NCI-H82 (cell line): ENCODE data around the gene ITGAL.

Experiments
- DNase-seq: peaks from one replicate; lab custom pipeline; 2025; lab: John Stamatoyannopoulos, UW

ITGAL gene

DNA sequence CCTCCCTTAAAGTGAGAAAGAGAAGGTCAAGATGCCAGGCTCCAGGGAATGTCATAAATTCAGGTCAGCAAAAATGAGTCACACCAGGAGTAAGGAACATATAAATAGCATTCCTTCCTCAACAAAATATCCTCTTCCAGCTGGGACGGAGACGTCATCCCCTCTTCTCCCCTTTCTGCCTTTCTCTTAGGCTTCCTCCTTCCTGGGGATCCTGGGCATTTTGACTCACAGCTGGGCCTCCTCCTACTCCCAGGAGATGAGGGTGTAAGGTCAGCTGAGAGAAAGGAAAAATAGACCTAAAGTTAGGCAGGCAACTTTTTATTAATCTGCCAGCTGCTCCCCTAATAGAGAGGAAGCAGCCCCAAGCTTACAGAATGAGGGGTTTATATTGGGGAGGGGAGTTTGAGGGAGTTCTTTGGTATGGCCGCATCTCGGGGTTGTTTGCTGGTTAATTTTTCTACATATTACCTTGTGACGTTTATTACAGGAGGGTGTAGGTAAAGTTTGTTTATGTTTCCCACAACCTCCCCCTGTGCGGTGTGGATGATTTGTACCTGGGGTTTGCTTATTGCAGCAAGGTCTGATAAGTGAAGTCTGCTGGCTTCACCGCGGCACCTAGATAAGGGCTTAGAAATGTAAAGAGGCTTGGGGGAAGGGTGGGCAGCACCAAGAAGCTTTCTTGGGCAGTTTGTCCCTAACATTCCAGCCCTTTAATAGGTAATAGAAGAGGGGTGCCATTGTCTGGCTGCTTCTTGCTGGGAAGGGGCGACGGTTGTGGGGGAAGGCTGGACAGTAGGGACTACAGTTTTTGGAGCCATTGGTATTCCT lies 69.2 kb downstream of the ITGAL start:
- no peak for DNase-seq

DNA sequence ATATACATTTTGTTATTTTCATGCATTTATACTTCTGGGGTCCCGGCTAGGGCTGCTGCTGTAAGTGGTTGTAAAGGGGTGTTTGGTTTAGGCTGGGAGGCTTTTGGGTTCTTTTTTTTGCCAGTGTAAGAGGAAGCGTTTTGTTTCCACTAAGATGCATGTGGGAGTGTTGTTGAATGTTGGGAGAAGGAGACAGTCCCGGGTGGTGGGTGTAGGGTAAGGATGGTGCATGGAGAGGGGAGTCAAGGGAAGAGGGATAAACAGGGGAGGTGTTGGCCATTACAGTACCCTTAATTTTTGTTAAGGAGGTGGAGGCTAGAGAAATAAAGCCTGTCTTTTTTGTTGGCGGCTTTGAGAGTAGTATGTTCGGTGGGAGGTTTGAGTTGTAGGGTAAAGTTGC lies 70.5 kb downstream of the ITGAL start:
- no peak for DNase-seq

DNA sequence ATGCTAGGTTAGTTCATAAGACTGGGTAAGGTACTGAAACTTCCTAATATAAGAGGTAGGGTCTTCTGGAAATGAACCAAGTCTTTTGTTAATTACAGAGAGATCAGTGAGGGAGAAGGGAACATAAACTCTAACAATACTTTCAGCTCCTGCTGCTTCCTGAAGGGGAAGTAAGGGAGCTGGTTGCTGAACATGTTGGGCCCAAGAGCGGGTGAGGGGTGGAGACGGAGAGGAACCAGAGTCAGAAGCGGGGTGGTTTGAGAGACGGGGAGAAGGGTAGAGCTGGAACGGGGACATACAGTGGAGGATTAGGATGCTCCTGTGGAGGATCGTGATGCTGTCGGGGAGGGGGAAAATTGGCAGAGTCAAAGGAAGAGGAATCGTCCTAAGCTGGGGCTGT lies 73.6 kb downstream of the ITGAL start:
- DNase-seq: no peak

DNA sequence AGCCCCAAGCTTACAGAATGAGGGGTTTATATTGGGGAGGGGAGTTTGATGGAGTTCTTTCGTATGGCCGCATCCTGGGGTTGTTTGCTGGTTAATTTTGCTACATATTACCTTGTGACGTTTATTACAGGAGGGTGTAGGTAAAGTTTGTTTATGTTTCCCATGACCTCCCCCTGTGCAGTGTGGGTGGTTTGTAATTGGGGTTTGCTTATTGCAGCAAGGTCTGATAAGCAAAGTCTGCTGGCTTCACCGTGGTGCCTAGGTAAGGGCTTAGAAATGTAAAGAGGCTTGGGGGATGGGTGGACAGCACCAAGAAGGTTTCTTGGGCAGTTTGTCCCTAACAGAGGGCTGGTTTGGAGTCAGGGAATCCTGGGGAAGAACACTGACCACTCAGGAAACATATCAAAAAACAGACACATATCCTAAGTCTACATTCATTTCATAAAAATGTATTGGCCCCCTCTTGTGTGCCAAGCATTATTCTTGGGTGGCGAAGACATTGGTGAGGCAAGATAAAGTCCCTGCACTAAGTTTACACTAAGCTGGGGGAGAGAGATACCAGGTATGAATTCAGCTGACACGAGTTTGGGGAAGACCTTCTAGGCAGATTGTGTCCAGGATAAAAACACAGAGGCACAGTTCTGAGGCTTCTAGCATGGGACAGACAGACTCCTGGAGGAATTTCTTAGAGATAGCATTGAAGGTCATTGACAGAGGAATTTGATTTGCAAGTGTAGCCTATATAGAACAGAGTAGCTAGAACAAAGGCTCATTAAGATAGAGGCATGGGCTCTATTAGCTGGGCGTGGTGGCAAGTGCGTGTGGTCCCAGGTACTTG lies 76.1 kb downstream of the ITGAL start:
- no peak for DNase-seq

DNA sequence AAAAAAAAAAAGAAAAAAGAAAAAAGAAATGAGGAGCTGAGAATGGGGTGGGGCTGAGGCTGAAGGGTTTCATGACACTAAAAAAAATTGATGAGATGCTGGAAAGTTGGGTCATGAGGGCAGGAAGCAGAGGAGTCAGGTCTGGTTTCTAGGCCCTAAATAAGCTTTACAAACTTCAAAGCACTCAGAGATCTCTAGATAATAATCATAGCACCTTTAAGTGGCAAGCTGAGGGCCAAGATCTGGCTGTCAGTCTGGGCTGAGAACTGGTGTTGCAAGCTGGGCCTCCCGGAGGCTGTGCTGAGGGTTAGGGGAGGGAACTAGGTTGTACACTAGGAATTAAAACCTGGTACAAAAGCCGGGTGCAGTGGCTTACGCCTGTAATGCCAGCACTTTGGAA lies 79.2 kb downstream of the ITGAL start:
- no peak for DNase-seq

DNA sequence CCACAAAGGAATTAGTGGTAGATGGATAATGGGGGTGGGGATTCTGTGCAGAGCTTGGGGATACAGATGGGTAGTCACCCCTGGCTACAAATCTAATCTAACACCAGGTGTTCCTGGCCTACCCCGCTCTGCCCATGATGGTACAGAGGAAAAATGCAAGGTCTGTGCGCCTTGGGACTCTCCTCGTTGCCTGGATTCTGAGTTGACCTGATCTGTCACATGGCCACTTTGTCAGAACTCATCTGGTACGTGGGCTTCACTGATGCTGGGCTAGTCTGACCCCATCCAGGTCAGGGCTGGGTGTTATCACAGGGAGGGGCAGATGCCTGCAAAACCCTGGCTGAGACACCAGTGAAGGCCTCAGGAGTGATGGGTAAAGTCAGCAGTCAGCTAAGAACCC lies 80.4 kb downstream of the ITGAL start:
- no peak for DNase-seq

DNA sequence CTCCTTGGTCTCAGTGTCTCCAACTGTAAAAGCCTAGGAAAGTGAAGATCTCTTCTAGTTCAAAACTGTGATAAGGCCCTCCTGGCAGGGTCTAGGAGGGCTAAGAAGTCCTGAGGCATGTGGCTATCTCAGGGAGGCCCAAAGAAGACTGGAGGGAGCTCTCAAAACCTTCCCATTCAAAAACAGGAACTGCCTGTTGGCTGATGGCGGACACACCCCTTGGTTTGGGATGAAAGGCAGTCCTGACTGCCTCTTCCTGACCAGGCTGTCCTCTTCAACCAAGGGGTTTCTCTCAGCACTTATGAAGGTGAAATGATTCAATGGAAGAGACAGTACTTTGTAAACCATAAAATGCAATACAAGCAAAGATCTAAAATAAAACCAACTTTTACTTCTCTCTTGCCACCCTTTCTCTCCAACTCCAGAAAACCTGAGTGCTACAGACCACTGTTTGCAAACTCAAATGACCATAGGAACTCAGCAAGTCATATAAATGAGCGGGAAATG lies 80.9 kb downstream of the ITGAL start:
- no peak for DNase-seq

DNA sequence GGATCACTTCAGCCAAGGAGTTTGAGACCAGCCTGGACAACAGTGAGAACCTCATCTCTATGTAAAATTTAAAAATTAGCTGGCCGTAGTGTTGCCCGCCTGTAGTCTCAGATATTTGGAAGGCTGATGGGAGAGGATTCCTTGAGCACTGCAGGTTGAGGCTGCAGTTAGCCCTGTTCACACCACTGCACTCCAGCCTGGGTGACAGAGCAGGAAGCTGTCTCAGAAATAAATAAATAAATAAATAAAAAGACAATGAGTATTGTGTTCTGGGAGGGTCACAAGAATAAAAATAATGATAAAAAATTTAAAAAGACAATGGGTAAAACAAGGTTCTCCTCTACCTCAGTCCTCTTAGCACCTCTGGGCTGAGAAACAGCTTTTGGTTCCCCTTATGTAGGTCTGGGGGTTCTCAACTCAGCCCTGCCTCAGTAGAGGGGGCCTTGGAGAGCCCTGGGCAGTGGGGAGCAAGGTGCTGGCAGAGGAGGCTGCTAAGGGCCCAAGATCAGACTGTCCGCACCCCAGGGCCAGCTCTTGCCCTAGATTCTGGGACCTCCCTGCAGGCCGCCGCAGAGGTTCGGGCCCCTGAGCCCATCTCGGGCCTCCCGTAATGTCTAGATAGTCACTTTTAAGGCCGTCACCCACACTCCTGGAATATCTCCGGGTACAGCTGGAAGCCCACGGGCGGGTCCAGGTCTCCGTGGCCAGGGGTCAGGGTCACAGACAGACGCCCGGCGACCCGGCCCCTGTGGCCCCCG lies 82.2 kb downstream of the ITGAL start:
- DNase-seq: no peak

DNA sequence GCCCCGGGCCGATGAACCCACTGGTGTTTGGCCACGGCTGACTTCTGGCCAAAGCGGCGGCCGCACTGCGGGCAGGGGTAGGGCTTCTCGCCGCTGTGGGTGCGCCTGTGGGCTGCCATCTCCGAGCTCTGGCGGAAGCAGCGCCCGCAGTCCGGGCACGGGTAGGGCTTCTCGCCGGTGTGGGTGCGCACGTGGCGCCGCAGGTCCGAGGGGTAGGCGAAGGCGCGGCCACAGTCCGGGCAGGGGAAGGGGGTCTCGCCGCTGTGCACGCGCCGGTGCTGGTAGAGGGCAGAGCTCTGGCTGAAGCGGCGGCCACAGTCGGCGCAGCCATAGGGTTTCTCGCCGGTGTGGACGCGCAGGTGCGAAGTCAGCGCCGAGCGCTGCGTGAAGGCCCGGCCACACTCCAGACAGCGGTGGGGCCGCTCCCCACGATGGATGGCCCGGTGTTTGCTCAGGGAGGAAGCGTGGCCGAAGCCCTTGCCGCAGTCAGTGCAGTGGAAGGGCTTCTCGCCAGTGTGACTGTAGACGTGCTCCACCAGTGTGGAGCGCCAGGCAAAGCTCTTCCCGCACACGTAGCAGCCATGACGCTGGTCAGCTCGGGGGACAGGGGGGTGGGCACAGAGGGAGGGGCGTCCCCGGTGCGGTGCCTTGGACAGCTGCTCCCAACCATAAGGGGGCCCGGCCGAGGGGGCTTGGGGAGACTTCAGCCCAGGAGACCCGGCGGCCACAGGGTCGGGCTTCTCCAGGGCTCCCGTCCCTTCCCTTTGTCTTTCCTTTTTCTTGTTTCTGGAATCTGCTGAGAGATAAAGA lies 83.0 kb downstream of the ITGAL start:
- DNase-seq: no peak

DNA sequence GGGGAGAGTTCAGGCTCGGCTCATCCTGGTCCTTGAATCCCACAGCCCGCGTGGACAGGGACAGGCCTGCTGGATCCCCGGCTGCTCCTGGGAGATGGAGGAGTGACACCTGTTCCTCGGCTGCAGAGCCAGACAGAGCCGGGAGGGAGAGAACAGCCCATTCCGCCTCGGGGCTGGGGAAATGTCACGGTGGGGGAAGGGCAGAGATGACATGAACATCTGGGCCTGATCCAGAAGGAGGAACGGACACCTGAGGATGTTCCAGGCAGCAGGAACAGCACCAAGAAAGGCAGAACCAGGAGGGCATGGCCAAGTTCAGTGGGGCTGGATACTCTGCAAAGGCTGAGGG lies 83.6 kb downstream of the ITGAL start:
- peak; percentile 46 for DNase-seq

DNA sequence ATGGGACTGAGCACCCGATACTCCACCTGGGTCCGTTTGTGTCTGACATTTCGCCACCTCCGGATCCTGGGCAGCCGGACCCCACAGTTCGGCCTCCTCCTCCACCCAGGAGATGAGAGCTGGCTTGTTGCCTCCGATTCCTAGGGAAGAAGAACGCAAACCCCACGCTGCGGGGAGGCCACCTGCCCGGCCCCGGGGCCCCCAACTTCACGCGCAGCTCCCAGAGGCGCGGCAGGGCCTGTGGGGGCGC lies 85.1 kb downstream of the ITGAL start:
- DNase-seq: peak; percentile 45

DNA sequence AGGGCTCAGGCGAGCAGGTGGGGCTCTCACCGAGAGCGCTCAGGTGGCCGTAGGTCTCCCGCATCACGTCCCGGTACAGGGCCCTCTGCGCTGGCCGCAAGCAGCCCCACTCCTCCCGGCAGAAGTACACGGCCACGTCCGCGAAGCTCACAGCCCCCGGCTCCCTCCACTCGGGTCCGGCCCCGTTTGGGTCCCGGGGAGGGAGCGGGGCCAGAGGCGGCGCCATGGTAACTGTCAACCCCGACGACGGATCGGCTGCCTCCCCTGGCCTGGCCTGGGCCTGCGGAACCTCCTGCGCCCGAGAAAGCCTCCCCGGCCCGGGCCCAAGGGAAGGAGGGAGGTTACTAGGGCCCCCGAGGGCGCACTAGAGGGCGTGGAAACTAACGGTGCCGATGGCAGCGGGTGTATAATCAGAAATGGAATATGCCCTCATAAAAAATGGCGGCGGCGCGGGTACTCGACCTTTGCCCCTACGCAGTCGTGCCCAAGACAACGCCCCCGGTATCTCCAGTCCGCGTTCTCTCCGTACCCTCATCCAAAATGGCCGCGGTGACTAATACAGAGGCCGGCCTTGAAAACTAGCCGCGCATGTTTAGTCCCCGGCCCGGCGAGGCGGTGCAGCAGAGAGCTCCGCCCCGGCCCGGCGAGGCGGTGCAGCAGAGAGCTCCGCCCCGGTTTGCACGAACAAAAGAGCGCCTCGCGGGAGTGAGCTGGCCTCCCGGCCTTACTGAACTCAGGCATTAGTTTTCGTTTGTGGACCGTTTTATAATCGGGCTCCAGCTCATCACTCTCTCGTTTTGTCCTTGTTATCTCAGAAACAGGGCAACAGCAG lies 85.6 kb downstream of the ITGAL start, which contains the start of gene ZNF764:
Gene ZNF764, minus strand, starts transcription at position 418 of the 832 bp plus-strand sequence. Its CDS starts 192 bp downstream, at position 226.
- peak; percentile 98 for DNase-seq

DNA sequence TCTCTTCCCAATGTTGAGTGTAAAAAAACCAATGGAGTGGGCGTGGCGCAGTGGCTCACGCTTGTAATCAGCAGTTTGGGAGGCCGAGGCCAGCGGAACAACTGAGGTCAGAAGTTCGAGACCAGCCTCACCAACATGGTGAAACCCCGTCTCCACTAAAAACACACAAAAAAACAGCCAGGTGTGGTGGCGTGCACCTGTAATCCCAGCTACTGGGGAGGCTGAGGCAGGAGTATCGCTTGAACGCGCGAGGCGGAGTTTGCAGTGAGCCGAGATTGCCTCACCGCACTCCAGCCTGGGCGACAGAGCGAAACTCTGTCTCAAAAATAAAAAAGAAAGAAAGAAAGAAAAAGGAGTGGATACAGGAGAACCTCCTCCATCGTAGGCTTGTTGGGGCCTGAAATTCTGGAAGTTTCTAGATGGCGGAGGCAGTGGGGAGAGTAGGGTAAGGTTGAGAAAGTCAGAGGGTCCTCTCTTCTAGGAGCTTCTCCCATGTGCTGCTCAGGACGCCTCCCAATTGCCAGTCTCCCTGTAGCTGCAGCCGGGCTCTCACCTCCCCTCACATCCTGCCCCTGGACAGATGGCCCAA lies 86.3 kb downstream of the ITGAL start:
- DNase-seq: peak; percentile 59

DNA sequence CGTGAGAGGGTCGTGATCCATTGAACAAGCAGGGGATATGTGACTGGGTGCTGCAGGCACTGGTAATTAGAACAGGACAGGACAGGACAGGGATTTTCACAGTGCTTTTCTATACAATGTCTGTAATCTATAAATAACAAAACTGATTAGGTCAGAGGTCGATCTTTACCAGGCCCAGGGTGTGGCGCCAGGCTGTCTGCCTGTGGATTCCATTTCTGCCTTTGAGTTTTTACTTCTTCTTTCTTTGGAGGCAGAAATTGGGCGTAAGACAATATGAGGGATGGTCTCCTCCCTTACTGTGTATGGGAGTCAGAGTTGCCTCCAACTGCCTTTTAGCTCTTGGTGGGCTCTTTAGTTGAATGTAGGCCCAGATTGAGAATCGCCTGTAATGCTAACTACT lies 87.1 kb downstream of the ITGAL start:
- no peak for DNase-seq

DNA sequence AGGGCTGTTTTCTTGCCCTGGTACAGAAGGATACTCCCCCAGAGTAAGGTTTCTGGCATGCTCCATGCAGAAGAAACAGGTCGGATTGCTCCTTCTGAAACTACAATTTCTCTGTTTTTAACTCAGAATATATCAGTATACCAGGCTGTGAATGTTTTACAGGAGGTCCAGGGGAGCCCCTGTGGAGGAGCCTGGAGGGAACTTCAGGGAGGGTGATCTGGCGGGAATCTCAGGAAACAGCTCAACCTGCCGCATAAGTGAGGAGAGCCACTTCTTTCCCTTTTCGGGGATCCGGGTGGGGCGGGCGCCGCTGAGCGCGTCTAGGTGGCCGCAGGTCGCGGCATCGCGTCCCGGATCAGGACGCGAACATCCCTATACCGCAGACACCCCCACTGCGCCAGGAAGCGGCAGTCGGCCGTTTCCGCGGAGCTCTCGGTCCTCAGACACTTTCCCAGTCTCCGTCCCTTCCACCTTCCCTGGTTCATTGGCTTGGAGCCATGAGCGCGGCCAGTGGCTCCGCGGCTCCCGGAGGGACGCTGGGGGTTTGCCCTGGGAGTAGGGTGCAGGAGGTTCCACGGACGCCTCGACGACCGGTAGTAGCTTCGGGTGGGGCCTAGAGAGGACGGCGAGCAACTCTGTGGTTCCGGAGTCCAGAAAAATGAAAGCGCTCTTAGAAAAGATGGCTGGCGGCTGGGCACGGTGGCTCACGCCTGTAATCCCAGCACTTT lies 88.7 kb downstream of the ITGAL start:
- no peak for DNase-seq

DNA sequence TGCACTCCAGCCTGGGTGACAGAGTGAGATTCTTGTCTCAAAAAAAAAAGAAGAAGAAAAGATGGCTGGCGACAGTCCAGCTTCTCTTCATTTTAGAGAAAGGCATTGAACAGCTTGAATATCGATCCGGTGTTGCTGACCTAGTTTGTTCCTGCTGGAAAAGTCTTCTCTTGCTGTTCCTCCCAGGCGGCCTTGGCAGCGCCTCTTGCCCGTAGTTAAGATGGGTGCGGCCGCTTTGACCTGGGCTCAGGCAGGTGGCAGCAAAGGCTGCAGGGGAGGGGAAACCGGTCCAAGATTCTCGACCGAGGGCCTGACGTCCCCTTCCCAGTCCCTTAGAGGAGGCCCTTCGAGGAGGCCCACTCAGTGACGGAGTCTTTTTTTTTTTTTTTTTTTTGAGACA lies 89.5 kb downstream of the ITGAL start:
- no peak for DNase-seq

DNA sequence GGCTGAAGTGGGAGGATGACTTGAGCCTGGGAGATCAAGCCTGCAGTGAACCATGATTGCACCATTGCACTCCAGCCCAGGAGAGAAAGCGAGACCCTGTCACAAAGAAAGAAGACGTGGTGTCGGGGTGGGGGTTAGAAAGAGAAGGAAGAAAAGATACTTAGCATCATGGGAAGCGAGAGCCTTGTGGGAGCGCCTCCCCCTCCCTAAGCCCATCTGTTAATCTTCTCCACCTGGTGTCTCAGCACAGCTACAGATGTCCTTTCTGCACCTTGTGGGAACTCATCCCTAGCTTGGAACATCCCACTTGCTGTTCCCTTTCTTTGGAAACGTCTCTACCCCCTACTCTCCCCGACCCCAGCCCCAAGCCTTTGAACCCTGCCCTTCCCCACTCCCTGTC lies 93.0 kb downstream of the ITGAL start:
- peak; percentile 93 for DNase-seq

DNA sequence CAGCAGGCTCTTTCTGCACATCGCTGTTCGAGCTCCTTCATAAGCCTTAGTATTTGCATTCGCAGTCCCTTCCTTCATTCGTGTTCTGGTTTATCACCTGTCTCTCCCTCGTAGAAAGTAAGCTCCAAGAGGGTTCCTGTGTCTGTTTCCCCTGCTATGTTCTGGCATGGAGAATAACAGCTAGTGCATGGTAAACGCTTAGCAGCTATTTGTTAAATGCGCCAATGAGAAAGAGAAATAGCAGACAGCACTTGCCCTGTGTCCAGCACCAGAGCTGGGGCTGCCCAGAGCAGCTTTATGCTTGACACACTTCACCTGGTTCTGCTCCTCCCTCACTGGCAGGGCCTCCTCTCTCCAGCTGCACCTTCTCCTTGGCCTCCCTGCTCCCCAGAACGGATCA lies 93.4 kb downstream of the ITGAL start:
- no peak for DNase-seq

DNA sequence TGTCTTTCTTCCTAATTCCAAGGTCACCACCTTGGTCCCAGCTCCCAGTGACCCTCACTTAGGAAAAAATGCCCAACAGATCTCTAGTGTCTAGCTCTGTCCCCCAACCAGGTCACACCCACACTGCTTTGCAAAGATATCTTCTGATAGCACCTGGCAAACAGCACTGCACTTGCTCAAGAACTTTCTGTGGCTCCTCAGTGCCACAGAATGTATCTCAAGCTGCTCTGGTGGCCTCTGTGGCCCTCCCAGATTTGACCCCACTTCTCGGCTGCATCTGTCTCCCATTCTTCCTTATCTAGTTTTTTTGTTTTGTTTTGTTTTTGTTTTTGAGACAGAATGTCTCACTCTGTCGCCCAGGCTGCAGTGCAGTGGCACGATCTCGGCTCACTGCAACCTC lies 94.0 kb downstream of the ITGAL start:
- no peak for DNase-seq
